WTC11 (cell line): ENCODE data around the gene TC2N. TPM values are rescaled to one million over a fixed set of nuclear protein-coding genes. Genes with fewer than 3 reads are reported as not detected.

Experiments
- ATAC-seq: fragments of 200-7000 bp; cut with Tn5 transposase; 2 replicates; pipeline ENCODE4 v1.10.0; 2021; ENCODE audit warnings: mild to moderate bottlenecking, moderate library complexity
- CTCF ChIA-PET: fragments of 300-600 bp; sonication (Branson Sonifier 250); formaldehyde crosslinking; loops from one replicate; lab custom pipeline; 2021; ENCODE audit warnings: antibody characterized with exemption; lab: Charles Lee
- POLR2A ChIA-PET: fragments of 350-600 bp; sonication (Branson Sonifier 250); formaldehyde crosslinking; loops from one replicate; lab custom pipeline; 2021; ENCODE audit warnings: antibody characterized with exemption; lab: Charles Lee
- DNase-seq: peaks from one replicate; pipeline ENCODE4 v3.0.0; 2021; ENCODE audit warnings: low spot score
- H3K27ac Mint-ChIP-seq: 2 replicates; pipeline ENCODE4 v1.8.0; 2021; ENCODE audit warnings: mixed read lengths
- H3K27me3 Mint-ChIP-seq: 2 replicates; pipeline ENCODE4 v1.8.0; 2021; ENCODE audit warnings: low read depth, mild to moderate bottlenecking, moderate library complexity, mixed read lengths
- H3K36me3 Mint-ChIP-seq: 2 replicates; pipeline ENCODE4 v1.8.0; 2021; ENCODE audit warnings: mixed read lengths
- H3K4me1 Mint-ChIP-seq: 2 replicates; pipeline ENCODE4 v1.8.0; 2022; ENCODE audit warnings: mixed read lengths
- H3K4me3 Mint-ChIP-seq: 2 replicates; pipeline ENCODE4 v1.8.0; 2021; ENCODE audit warnings: mild to moderate bottlenecking, moderate library complexity, mixed read lengths
- H3K9me3 Mint-ChIP-seq: 2 replicates; pipeline ENCODE4 v1.8.0; 2021; ENCODE audit warnings: mixed read lengths
- ELF4 ChIP-seq: sonication (generic); formaldehyde crosslinking; IDR thresholded peaks from 2 replicates; pipeline ENCODE4 v1.8.1; 2022; ENCODE audit warnings: low read depth, mild to moderate bottlenecking, moderate library complexity, missing genetic modification reagents
- ESRRA ChIP-seq: sonication (generic); formaldehyde crosslinking; IDR thresholded peaks from 2 replicates; pipeline ENCODE4 v1.8.1; 2022; ENCODE audit warnings: mild to moderate bottlenecking, missing genetic modification reagents, borderline replicate concordance
- GABPB1 ChIP-seq: sonication (generic); formaldehyde crosslinking; IDR thresholded peaks from 2 replicates; pipeline ENCODE4 v1.8.1; 2023; ENCODE audit warnings: mild to moderate bottlenecking, missing genetic modification reagents
- KAT7 ChIP-seq: sonication (generic); formaldehyde crosslinking; IDR thresholded peaks from 2 replicates; pipeline ENCODE4 v1.8.1; 2023; ENCODE audit warnings: missing genetic modification reagents, mild to moderate bottlenecking, borderline replicate concordance
- NFYB ChIP-seq: sonication (generic); formaldehyde crosslinking; conservative IDR thresholded peaks from 2 replicates; pipeline ENCODE4 v1.8.0; 2022; ENCODE audit warnings: low read depth, missing genetic modification reagents
- NR3C1 ChIP-seq: sonication (generic); formaldehyde crosslinking; conservative IDR thresholded peaks from 2 replicates; pipeline ENCODE4 v1.8.1; 2023; ENCODE audit warnings: low read depth, mild to moderate bottlenecking, missing genetic modification reagents
- RELA ChIP-seq: sonication (generic); formaldehyde crosslinking; IDR thresholded peaks from 2 replicates; pipeline ENCODE4 v1.8.1; 2022; ENCODE audit warnings: missing genetic modification reagents, mild to moderate bottlenecking, borderline replicate concordance
- RORB ChIP-seq: fragments of 250-450 bp; sonication (Bioruptor Pico); IDR thresholded peaks from 2 replicates; pipeline ENCODE4 v1.9.0; 2021; ENCODE audit warnings: mild to moderate bottlenecking
- SMAD3 ChIP-seq: sonication (generic); formaldehyde crosslinking; IDR thresholded peaks from 2 replicates; pipeline ENCODE4 v1.8.0; 2022; ENCODE audit warnings: missing genetic modification reagents, mild to moderate bottlenecking, borderline replicate concordance
- SP1 ChIP-seq: sonication (generic); formaldehyde crosslinking; conservative IDR thresholded peaks from 2 replicates; pipeline ENCODE4 v1.8.1; 2022; ENCODE audit warnings: missing genetic modification reagents
- ZBTB21 ChIP-seq: sonication (generic); formaldehyde crosslinking; IDR thresholded peaks from 2 replicates; pipeline ENCODE4 v1.8.1; 2023; ENCODE audit warnings: mild to moderate bottlenecking, missing genetic modification reagents, borderline replicate concordance
- ZNF281 ChIP-seq: sonication (generic); formaldehyde crosslinking; IDR thresholded peaks from 2 replicates; pipeline ENCODE4 v1.8.0; 2023; ENCODE audit warnings: mild to moderate bottlenecking, missing genetic modification reagents
- ZNF317 ChIP-seq: sonication (generic); formaldehyde crosslinking; IDR thresholded peaks from 2 replicates; pipeline ENCODE4 v1.8.1; 2023; ENCODE audit warnings: low read depth, mild to moderate bottlenecking, moderate library complexity, missing genetic modification reagents, borderline replicate concordance
- ZNF423 ChIP-seq: fragments of 250-450 bp; sonication (Bioruptor Pico); IDR thresholded peaks from 2 replicates; pipeline ENCODE4 v2.1.2; 2022; ENCODE audit warnings: mild to moderate bottlenecking, moderate library complexity
- total RNA-seq: library from RNA; stranded (reverse); gene quantifications from 3 replicates; pipeline ENCODE4 v1.2.3, GENCODE V29; 2021
- TF ChIP-seq, protein P1 (sequence below): sonication (generic); formaldehyde crosslinking; IDR thresholded peaks from 2 replicates; pipeline ENCODE4 v1.8.1; 2023; ENCODE audit warnings: mild to moderate bottlenecking, missing genetic modification reagents
- TF ChIP-seq, protein P2 (sequence below): sonication (generic); formaldehyde crosslinking; IDR thresholded peaks from 2 replicates; pipeline ENCODE4 v1.8.1; 2023; ENCODE audit warnings: mild to moderate bottlenecking, missing genetic modification reagents, moderate library complexity

TC2N gene
- total RNA-seq, 1 experiment from 2014 or later: 33.0 TPM

DNA sequence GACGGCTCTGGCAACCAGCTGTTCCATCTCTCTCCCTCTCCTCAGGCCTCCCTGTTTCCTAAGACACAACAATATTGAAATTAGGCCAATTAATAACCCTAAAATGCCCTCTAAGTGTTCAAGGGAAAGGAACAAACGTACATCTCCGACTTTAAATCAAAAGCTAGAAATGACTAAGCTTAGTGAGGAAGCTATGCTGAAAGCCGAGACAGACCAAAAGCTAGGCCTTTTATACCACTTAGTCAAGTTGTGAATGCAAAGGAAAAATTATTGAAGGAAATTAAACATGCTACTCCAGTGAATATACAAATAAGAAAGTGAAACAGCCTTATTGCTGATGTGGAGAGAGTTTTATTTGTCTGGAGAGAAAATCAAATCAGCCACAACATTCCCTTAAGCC is 73.6 kb downstream of the TC2N start:
- no peak overlapping the region for H3K27ac Mint-ChIP-seq
- TF ChIP-seq RELA (CRISPR knock-in tag) (no peak), ZNF423 (CRISPR knock-in tag) (no peak), SP1 (CRISPR knock-in tag) (no peak), NR3C1 (no peak), NFYB (CRISPR knock-in tag) (no peak), ZBTB21 (CRISPR knock-in tag) (no peak), RORB (CRISPR knock-in tag) (no peak), GABPB1 (CRISPR knock-in tag) (no peak), ELF4 (no peak), ZNF281 (CRISPR knock-in tag) (no peak)
- TF ChIP-seq, protein P1, sequence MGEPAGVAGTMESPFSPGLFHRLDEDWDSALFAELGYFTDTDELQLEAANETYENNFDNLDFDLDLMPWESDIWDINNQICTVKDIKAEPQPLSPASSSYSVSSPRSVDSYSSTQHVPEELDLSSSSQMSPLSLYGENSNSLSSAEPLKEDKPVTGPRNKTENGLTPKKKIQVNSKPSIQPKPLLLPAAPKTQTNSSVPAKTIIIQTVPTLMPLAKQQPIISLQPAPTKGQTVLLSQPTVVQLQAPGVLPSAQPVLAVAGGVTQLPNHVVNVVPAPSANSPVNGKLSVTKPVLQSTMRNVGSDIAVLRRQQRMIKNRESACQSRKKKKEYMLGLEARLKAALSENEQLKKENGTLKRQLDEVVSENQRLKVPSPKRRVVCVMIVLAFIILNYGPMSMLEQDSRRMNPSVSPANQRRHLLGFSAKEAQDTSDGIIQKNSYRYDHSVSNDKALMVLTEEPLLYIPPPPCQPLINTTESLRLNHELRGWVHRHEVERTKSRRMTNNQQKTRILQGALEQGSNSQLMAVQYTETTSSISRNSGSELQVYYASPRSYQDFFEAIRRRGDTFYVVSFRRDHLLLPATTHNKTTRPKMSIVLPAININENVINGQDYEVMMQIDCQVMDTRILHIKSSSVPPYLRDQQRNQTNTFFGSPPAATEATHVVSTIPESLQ (CRISPR knock-in tag): no peak
- TF ChIP-seq, protein P2, sequence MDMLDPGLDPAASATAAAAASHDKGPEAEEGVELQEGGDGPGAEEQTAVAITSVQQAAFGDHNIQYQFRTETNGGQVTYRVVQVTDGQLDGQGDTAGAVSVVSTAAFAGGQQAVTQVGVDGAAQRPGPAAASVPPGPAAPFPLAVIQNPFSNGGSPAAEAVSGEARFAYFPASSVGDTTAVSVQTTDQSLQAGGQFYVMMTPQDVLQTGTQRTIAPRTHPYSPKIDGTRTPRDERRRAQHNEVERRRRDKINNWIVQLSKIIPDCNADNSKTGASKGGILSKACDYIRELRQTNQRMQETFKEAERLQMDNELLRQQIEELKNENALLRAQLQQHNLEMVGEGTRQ (CRISPR knock-in tag): no peak
- ChIA-PET POLR2A (no interaction called here), CTCF (no interaction called here)
- no peaks in the 10 kb centered on the region for H3K4me1 Mint-ChIP-seq
- H3K36me3 Mint-ChIP-seq: peaks cover 25% of the 10 kb centered on the region
- H3K9me3 Mint-ChIP-seq: peaks cover 3% of the 10 kb centered on the region; the same call in 1 of the 2 replicates
- no peak for DNase-seq
- no peaks in the 10 kb centered on the region for H3K27me3 Mint-ChIP-seq
- no peak overlapping the region for H3K4me3 Mint-ChIP-seq
- ATAC-seq: no peak

GRCh38 chr14:91786188-91786587 is 81.1 kb downstream of the TC2N start:
- ATAC-seq (no peak), DNase-seq (no peak)
- TF ChIP-seq ZNF317: no peak
- no peak for TF ChIP-seq ELF4
- no peak for TF ChIP-seq KAT7 (CRISPR knock-in tag)
- TF ChIP-seq ESRRA (CRISPR knock-in tag): no peak
- no peak for TF ChIP-seq ZNF423 (CRISPR knock-in tag)
- ChIA-PET POLR2A (no interaction called here), CTCF (interaction anchor here (0.8 kb wide), 1 partner anchor 125 kb away, joined by 3 read pairs; no protein-coding TSS in a partner anchor)
- peaks cover 2% of the 10 kb centered on the region; the same call in 1 of the 2 replicates for H3K36me3 Mint-ChIP-seq
- no peaks in the 10 kb centered on the region for H3K9me3 Mint-ChIP-seq
- no peaks in the 10 kb centered on the region for H3K27me3 Mint-ChIP-seq
- no peak overlapping the region for H3K4me3 Mint-ChIP-seq
- no peaks in the 10 kb centered on the region for H3K4me1 Mint-ChIP-seq
- no peak overlapping the region for H3K27ac Mint-ChIP-seq

DNA sequence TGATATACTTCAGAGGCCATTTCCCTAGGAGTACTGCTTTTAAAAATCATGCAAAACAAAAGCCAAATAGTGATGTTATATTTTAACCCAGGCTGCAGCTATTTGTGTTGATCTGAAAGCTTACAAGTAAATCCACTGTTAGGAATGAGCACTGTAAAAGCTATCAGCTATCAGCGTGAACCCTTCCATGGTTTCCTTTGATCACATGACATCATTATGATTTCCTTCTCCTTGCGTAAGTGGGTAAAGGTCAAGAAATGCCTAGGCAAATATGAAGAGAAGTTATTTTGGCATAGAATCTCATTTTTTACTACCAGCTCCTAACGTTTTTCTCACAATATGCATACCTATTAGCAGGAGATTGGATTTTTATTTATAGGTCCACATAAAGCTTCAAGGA is 86.9 kb downstream of the TC2N start:
- H3K4me3 Mint-ChIP-seq: no peak overlapping the region
- H3K9me3 Mint-ChIP-seq: no peaks in the 10 kb centered on the region
- ATAC-seq (no peak), DNase-seq (no peak)
- no peaks in the 10 kb centered on the region for H3K4me1 Mint-ChIP-seq
- H3K36me3 Mint-ChIP-seq: no peaks in the 10 kb centered on the region
- H3K27me3 Mint-ChIP-seq: no peaks in the 10 kb centered on the region
- ChIA-PET POLR2A (interaction anchor here (0.6 kb wide), 1 partner anchor 15 kb away, joined by 4 read pairs; no protein-coding TSS in a partner anchor), CTCF (no interaction called here)
- no peak for TF ChIP-seq SMAD3 (CRISPR knock-in tag)
- no peak overlapping the region for H3K27ac Mint-ChIP-seq
